Measurements from ENCODE around the gene POLR3B. TPM values are rescaled to one million over a fixed set of nuclear protein-coding genes. Genes with fewer than 3 reads are reported as not detected.

POLR3B gene
- polyA plus RNA-seq, 3 donors: 1.7 to 2.6 (median 2.0) TPM

DNA sequence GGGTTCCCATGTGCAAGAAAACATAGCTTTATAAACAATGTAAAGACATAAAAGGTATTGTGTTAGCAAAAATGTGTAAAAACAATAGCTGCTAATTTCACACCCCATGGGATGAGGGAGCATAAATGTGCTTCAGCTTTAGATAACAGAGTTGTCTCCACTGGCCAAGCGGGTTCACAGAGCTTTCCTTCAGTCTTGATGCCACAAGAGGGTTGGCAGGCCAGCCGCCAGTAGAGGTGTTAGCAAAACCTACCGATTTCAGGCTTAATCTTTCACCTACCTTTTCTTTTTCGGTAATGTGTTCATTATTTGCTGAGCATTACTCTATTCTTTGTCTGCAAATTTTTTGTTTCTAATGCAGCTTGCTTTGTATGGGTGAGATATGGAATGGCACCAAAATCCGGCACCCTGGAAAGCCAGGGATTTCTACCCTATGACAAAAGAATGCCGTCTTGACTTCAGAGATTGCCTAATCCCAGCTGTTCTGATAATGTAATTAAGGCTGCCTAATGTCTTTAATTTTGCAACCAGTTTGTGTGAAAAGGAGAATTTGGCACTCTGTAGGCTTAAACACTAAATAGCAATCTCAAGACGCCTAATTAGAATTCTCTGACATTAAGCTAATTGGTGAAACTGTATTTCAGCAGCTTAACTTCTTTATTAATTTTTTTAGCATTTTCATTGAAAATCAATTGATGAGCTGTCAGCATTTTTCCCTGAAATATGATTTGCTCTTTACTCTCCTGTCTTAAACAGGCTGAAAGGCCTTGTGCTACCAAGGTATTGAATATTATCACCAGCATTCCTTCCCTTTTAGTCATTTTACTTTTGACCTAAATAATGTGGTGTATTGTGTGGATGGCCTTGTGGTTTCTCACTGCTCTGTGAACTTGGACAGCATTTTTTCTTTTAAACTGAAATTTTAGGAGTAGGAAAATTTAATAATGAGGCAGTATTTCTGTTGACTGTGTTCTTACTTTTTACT is 60.7 kb downstream of the POLR3B start:
- TF ChIP-seq, protein P1, sequence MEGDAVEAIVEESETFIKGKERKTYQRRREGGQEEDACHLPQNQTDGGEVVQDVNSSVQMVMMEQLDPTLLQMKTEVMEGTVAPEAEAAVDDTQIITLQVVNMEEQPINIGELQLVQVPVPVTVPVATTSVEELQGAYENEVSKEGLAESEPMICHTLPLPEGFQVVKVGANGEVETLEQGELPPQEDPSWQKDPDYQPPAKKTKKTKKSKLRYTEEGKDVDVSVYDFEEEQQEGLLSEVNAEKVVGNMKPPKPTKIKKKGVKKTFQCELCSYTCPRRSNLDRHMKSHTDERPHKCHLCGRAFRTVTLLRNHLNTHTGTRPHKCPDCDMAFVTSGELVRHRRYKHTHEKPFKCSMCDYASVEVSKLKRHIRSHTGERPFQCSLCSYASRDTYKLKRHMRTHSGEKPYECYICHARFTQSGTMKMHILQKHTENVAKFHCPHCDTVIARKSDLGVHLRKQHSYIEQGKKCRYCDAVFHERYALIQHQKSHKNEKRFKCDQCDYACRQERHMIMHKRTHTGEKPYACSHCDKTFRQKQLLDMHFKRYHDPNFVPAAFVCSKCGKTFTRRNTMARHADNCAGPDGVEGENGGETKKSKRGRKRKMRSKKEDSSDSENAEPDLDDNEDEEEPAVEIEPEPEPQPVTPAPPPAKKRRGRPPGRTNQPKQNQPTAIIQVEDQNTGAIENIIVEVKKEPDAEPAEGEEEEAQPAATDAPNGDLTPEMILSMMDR (IDR thresholded peaks at IDR 0.05): no peak
- no peaks in the 10 kb centered on the region for H3K4me1 Mint-ChIP-seq
- no peak overlapping the region for H3K4me3 Mint-ChIP-seq
- WGBS (ENCODE audit: insufficient coverage): 100% methylated on average over 1 of the region's 7 CpGs
- H3K9me3 Mint-ChIP-seq: peaks cover 0 to 9% (median 3%) of the 10 kb centered on the region in 7 donors
- Histone ChIP-seq H3K36me3 (replicated peaks in 1 of 2; ENCODE audit: control insufficient read depth in 1 of 2, insufficient read depth in 2 of 2, low read length in 2 of 2) (peaks cover 13 to 67% of the 10 kb centered on the region in 2 donors), H3K27me3 (ENCODE audit: control insufficient read depth in 2 of 2, insufficient read depth in 2 of 2, low read length in 2 of 2) (no peaks in the 10 kb centered on the region), H2AFZ (ENCODE audit: insufficient read depth, low read depth, low read length, poor library complexity, severe bottlenecking) (no peak overlapping the region), H3K27ac (ENCODE audit: low read depth in 1 of 2, low read length in 2 of 2) (no peak overlapping the region), H3K4me1 (ENCODE audit: control insufficient read depth in 1 of 2, insufficient read depth in 2 of 2, low read length in 2 of 2) (no peaks in the 10 kb centered on the region), H3K9me3 (replicated peaks in 1 of 2; ENCODE audit: control insufficient read depth in 1 of 2, insufficient read depth in 1 of 2, low read length in 2 of 2) (no peaks in the 10 kb centered on the region), H3K9ac (ENCODE audit: insufficient read depth, low read length, poor library complexity, severe bottlenecking) (no peak overlapping the region), H3K79me2 (ENCODE audit: insufficient read depth, low read length) (no peaks in the 10 kb centered on the region), H3K4me3 (replicated peaks in 1 of 3; ENCODE audit: low read depth in 2 of 3, low read length in 3 of 3) (no peak overlapping the region), H4K20me1 (ENCODE audit: insufficient read depth, low read length) (no peaks in the 10 kb centered on the region), H3K4me2 (replicated peaks; ENCODE audit: extremely low read depth, low read length, poor library complexity, severe bottlenecking) (no peak overlapping the region)
- DNase-seq: no peak
- H3K27ac Mint-ChIP-seq: no peak overlapping the region
- peaks cover 0 to 2% (median 0%) of the 10 kb centered on the region in 3 donors for H3K27me3 Mint-ChIP-seq (ENCODE audit: low read depth in 3 of 3)
- peaks cover 68 to 77% of the 10 kb centered on the region in 2 donors for H3K36me3 Mint-ChIP-seq
- intact Hi-C loops (cut with micrococcal nuclease): no loop called here

DNA sequence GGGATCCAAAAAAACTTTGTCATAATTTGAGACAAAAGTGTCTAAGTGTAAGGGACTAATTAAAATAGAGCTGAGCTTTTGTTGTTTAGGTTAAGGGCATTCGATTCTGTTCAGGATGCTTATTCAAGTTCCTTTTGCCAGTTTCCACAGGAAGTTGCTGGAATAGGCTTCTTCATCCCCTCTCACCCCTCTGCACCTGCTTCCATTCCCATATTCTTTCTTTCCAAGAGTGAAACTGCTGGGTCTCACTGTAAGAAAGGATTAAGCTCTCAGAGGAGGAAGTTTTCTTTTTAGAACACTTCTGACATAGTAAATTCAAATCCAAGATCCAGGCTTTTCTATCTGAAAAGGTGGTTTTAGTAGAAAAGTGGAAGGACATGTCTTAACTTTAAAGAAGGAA is 61.4 kb downstream of the POLR3B start:
- no peaks in the 10 kb centered on the region for H3K9me3 ChIP-seq (replicated peaks in 1 of 2; ENCODE audit: control insufficient read depth in 1 of 2, insufficient read depth in 1 of 2, low read length in 2 of 2)
- H3K27me3 ChIP-seq (ENCODE audit: control insufficient read depth in 2 of 2, insufficient read depth in 2 of 2, low read length in 2 of 2): no peaks in the 10 kb centered on the region
- H3K4me1 ChIP-seq (ENCODE audit: control insufficient read depth in 1 of 2, insufficient read depth in 2 of 2, low read length in 2 of 2): no peaks in the 10 kb centered on the region
- no peak overlapping the region for H3K27ac Mint-ChIP-seq
- TF ChIP-seq, protein P1 (IDR thresholded peaks at IDR 0.05): no peak
- no peak overlapping the region for H2AFZ ChIP-seq (ENCODE audit: insufficient read depth, low read depth, low read length, poor library complexity, severe bottlenecking)
- no peaks in the 10 kb centered on the region for H4K20me1 ChIP-seq (ENCODE audit: insufficient read depth, low read length)
- H3K4me1 Mint-ChIP-seq: no peaks in the 10 kb centered on the region
- peaks cover 67 to 72% of the 10 kb centered on the region in 2 donors for H3K36me3 Mint-ChIP-seq
- H3K4me3 ChIP-seq (replicated peaks in 1 of 3; ENCODE audit: low read depth in 2 of 3, low read length in 3 of 3): no peak overlapping the region
- peaks cover 0 to 9% (median 3%) of the 10 kb centered on the region in 7 donors for H3K9me3 Mint-ChIP-seq
- no peak overlapping the region for H3K27ac ChIP-seq (ENCODE audit: low read depth in 1 of 2, low read length in 2 of 2)
- H3K4me2 ChIP-seq (replicated peaks; ENCODE audit: extremely low read depth, low read length, poor library complexity, severe bottlenecking): no peak overlapping the region
- intact Hi-C loops (cut with micrococcal nuclease): no loop called here
- no peak for DNase-seq
- no peaks in the 10 kb centered on the region for H3K79me2 ChIP-seq (ENCODE audit: insufficient read depth, low read length)
- peaks cover 0 to 2% (median 0%) of the 10 kb centered on the region in 3 donors for H3K27me3 Mint-ChIP-seq (ENCODE audit: low read depth in 3 of 3)
- no CpG with 5 or more reads among the region's 1 CpG for WGBS (ENCODE audit: insufficient coverage)
- no peak overlapping the region for H3K9ac ChIP-seq (ENCODE audit: insufficient read depth, low read length, poor library complexity, severe bottlenecking)
- H3K4me3 Mint-ChIP-seq: no peak overlapping the region
- peaks cover 13 to 61% of the 10 kb centered on the region in 2 donors for H3K36me3 ChIP-seq (replicated peaks in 1 of 2; ENCODE audit: control insufficient read depth in 1 of 2, insufficient read depth in 2 of 2, low read length in 2 of 2)

Measured in CD14-positive monocyte (primary cell).